ENCODE results near the gene SLC29A3. TPM values are rescaled to one million over a fixed set of nuclear protein-coding genes. Genes with fewer than 3 reads are reported as not detected.

SLC29A3 gene
- total RNA-seq, 2 experiments from 2014 or later = 4.3 TPM

- no peak for DNase-seq
- no peak overlapping the region for H3K4me3 Mint-ChIP-seq
- peaks cover 2% of the 10 kb centered on the region for H3K4me1 Mint-ChIP-seq
- peaks cover 9% of the 10 kb centered on the region for H3K27me3 Mint-ChIP-seq
- H3K36me3 Mint-ChIP-seq = no peaks in the 10 kb centered on the region
- no peaks in the 10 kb centered on the region for H3K9me3 Mint-ChIP-seq
- no peak overlapping the region for H3K27ac Mint-ChIP-seq
Observed at GRCh38 chr10:71369602-71370001, 50.5 kb downstream of the SLC29A3 start.

- no peaks in the 10 kb centered on the region for H3K36me3 Mint-ChIP-seq
Observed at GRCh38 chr10:71370031-71370430, 51.0 kb downstream of the SLC29A3 start.

GRCh38 chr10:71371750-71372166 lies 52.7 kb downstream of the SLC29A3 start:
- DNase-seq = no peak
- H3K4me3 Mint-ChIP-seq = no peak overlapping the region

More at GRCh38 chr10:71370031-71370430, 51.0 kb downstream of the SLC29A3 start:
- Mint-ChIP-seq H3K9me3 (no peaks in the 10 kb centered on the region), H3K27me3 (peaks cover 9% of the 10 kb centered on the region), H3K27ac (no peak overlapping the region), H3K4me1 (peaks cover 2% of the 10 kb centered on the region), H3K4me3 (no peak overlapping the region)
- DNase-seq = no peak

GRCh38 chr10:71372882-71373495 lies 53.9 kb downstream of the SLC29A3 start:
- Mint-ChIP-seq H3K4me3 (no peak overlapping the region), H3K9me3 (no peaks in the 10 kb centered on the region), H3K27me3 (peaks cover 9% of the 10 kb centered on the region), H3K27ac (no peak overlapping the region), H3K4me1 (peaks cover 12% of the 10 kb centered on the region), H3K36me3 (no peaks in the 10 kb centered on the region)
- DNase-seq = no peak

More at GRCh38 chr10:71371750-71372166, 52.7 kb downstream of the SLC29A3 start:
- Mint-ChIP-seq H3K27ac (no peak overlapping the region), H3K27me3 (peaks cover 9% of the 10 kb centered on the region), H3K4me1 (peaks cover 8% of the 10 kb centered on the region), H3K36me3 (no peaks in the 10 kb centered on the region), H3K9me3 (no peaks in the 10 kb centered on the region)

GRCh38 chr10:71374481-71375233 lies 55.6 kb downstream of the SLC29A3 start:
- Mint-ChIP-seq H3K9me3 (no peaks in the 10 kb centered on the region), H3K27me3 (peaks cover 9% of the 10 kb centered on the region), H3K36me3 (no peaks in the 10 kb centered on the region), H3K27ac (no peak overlapping the region), H3K4me1 (peaks cover 12% of the 10 kb centered on the region), H3K4me3 (no peak overlapping the region)
- no peak for DNase-seq

- H3K4me1 Mint-ChIP-seq = peaks cover 12% of the 10 kb centered on the region
- peaks cover 9% of the 10 kb centered on the region for H3K27me3 Mint-ChIP-seq
- no peak overlapping the region for H3K27ac Mint-ChIP-seq
- no peaks in the 10 kb centered on the region for H3K9me3 Mint-ChIP-seq
- no peak for DNase-seq
- peak overlapping the region; percentile 65 for H3K4me3 Mint-ChIP-seq
- H3K36me3 Mint-ChIP-seq = no peaks in the 10 kb centered on the region
Observed at GRCh38 chr10:71375952-71376351, 56.9 kb downstream of the SLC29A3 start.

- Mint-ChIP-seq H3K36me3 (no peaks in the 10 kb centered on the region), H3K4me1 (peaks cover 10% of the 10 kb centered on the region), H3K4me3 (no peak overlapping the region), H3K9me3 (no peaks in the 10 kb centered on the region), H3K27ac (no peak overlapping the region), H3K27me3 (no peaks in the 10 kb centered on the region)
- DNase-seq = no peak
Observed at GRCh38 chr10:71378336-71379117, 59.5 kb downstream of the SLC29A3 start.

GRCh38 chr10:71379118-71379766 lies 60.2 kb downstream of the SLC29A3 start:
- H3K9me3 Mint-ChIP-seq = no peaks in the 10 kb centered on the region
- H3K36me3 Mint-ChIP-seq = no peaks in the 10 kb centered on the region
- H3K4me1 Mint-ChIP-seq = peaks cover 10% of the 10 kb centered on the region
- H3K27ac Mint-ChIP-seq = no peak overlapping the region
- H3K4me3 Mint-ChIP-seq = no peak overlapping the region
- DNase-seq = no peak
- no peaks in the 10 kb centered on the region for H3K27me3 Mint-ChIP-seq

GRCh38 chr10:71380841-71381240 lies 61.8 kb downstream of the SLC29A3 start:
- DNase-seq = no peak
- no peak overlapping the region for H3K27ac Mint-ChIP-seq
- H3K36me3 Mint-ChIP-seq = no peaks in the 10 kb centered on the region
- peaks cover 8% of the 10 kb centered on the region for H3K4me1 Mint-ChIP-seq
- H3K9me3 Mint-ChIP-seq = no peaks in the 10 kb centered on the region
- H3K4me3 Mint-ChIP-seq = no peak overlapping the region
- H3K27me3 Mint-ChIP-seq = no peaks in the 10 kb centered on the region

GRCh38 chr10:71381611-71382010 lies 62.6 kb downstream of the SLC29A3 start:
- Mint-ChIP-seq H3K9me3 (no peaks in the 10 kb centered on the region), H3K36me3 (no peaks in the 10 kb centered on the region), H3K27ac (no peak overlapping the region), H3K4me3 (no peak overlapping the region), H3K27me3 (no peaks in the 10 kb centered on the region), H3K4me1 (peaks cover 4% of the 10 kb centered on the region)
- DNase-seq = no peak

- no peak overlapping the region for H3K4me3 Mint-ChIP-seq
- DNase-seq = no peak
- no peaks in the 10 kb centered on the region for H3K9me3 Mint-ChIP-seq
- no peaks in the 10 kb centered on the region for H3K36me3 Mint-ChIP-seq
- peaks cover 4% of the 10 kb centered on the region for H3K4me1 Mint-ChIP-seq
- no peak overlapping the region for H3K27ac Mint-ChIP-seq
- no peaks in the 10 kb centered on the region for H3K27me3 Mint-ChIP-seq
Observed at GRCh38 chr10:71382028-71382427, 63.0 kb downstream of the SLC29A3 start.

- Mint-ChIP-seq H3K9me3 (no peaks in the 10 kb centered on the region), H3K27me3 (no peaks in the 10 kb centered on the region), H3K4me1 (peaks cover under 1% of the 10 kb centered on the region), H3K36me3 (no peaks in the 10 kb centered on the region), H3K27ac (no peak overlapping the region), H3K4me3 (no peak overlapping the region)
- DNase-seq = no peak
Observed at GRCh38 chr10:71382757-71383156, 63.7 kb downstream of the SLC29A3 start.

- Mint-ChIP-seq H3K36me3 (no peaks in the 10 kb centered on the region), H3K9me3 (no peaks in the 10 kb centered on the region), H3K4me3 (no peak overlapping the region), H3K27me3 (no peaks in the 10 kb centered on the region), H3K4me1 (no peaks in the 10 kb centered on the region), H3K27ac (no peak overlapping the region)
- DNase-seq = peak; percentile 66
Observed at GRCh38 chr10:71383972-71384687, 65.1 kb downstream of the SLC29A3 start.

GRCh38 chr10:71388171-71388570 lies 69.1 kb downstream of the SLC29A3 start:
- Mint-ChIP-seq H3K36me3 (no peaks in the 10 kb centered on the region), H3K4me3 (no peak overlapping the region), H3K4me1 (no peaks in the 10 kb centered on the region), H3K27ac (no peak overlapping the region), H3K9me3 (no peaks in the 10 kb centered on the region), H3K27me3 (peaks cover 9% of the 10 kb centered on the region)
- no peak for DNase-seq
